ENCODE results near the gene PLVAP.

DNA sequence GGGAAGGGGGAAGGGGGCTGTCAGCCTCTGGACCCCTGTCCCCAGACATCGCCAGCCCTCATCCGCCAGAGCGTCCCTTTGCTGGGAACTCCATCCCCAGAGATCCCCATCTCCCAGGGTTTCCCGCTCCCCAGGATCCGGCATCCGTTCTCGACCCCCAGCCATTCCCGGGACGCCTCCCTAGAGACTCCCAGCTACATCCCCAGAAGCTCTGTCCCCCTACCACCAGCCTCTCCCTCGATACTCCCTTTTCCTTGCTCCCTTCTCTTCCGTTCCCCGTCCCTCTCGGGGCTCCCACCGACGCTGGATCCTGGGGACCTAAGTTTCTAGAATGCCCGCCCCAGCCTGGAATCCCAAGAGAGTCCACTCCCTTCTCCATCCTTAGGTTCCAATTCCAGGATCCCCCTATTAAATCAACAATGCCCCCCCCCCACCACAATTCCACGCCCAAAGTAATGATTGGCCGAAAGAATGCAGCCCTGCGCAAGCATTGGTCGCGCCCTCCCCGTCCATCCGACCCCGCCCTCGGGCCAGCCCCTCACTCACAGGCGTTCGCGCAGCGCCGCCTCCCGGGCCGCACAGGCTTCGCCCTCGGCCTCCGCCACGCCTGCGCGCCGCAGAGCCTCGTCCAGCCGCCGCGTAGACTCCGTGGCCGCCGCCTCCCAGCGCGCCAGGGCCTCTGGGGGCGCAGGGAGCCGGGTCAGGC is 13.7 kb upstream of the PLVAP start:
- TF ChIP-seq, protein P1, sequence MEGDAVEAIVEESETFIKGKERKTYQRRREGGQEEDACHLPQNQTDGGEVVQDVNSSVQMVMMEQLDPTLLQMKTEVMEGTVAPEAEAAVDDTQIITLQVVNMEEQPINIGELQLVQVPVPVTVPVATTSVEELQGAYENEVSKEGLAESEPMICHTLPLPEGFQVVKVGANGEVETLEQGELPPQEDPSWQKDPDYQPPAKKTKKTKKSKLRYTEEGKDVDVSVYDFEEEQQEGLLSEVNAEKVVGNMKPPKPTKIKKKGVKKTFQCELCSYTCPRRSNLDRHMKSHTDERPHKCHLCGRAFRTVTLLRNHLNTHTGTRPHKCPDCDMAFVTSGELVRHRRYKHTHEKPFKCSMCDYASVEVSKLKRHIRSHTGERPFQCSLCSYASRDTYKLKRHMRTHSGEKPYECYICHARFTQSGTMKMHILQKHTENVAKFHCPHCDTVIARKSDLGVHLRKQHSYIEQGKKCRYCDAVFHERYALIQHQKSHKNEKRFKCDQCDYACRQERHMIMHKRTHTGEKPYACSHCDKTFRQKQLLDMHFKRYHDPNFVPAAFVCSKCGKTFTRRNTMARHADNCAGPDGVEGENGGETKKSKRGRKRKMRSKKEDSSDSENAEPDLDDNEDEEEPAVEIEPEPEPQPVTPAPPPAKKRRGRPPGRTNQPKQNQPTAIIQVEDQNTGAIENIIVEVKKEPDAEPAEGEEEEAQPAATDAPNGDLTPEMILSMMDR (IDR thresholded peaks at IDR 0.05), result peak; percentile 45 to 88 (median 79)
- peak in 1 of 2 donors; percentile 36 for TF ChIP-seq POLR2A (IDR thresholded peaks at IDR 0.05)
